Measurements from ENCODE around the gene MAPT. TPM values are rescaled to one million over a fixed set of nuclear protein-coding genes. Genes with fewer than 3 reads are reported as not detected.

Gene MAPT
- total and polyA plus RNA-seq, 2 of the 13 experiments (the other 11 are each of a cell fraction or from before 2014, with no cell fraction given): 2.1 to 2.8 TPM

- TF ChIP-seq MLXIP (CRISPR knock-in tag; IDR thresholded peaks at IDR 0.05; ENCODE audit: borderline replicate concordance) (no peak), SIX1 (CRISPR knock-in tag; IDR thresholded peaks at IDR 0.05; ENCODE audit: borderline replicate concordance) (no peak), KDM5B (CRISPR knock-in tag; IDR thresholded peaks at IDR 0.05; ENCODE audit: borderline replicate concordance) (no peak), YEATS4 (CRISPR knock-in tag; IDR thresholded peaks at IDR 0.05; ENCODE audit: borderline replicate concordance) (peak; percentile 49; the same call in 1 of the 2 replicates), ZNF12 (CRISPR knock-in tag; IDR thresholded peaks at IDR 0.05) (no peak), RCOR2 (CRISPR knock-in tag; IDR thresholded peaks at IDR 0.05) (no peak), KMT2B (CRISPR knock-in tag; IDR thresholded peaks at IDR 0.05) (no peak), NFIB (CRISPR knock-in tag; IDR thresholded peaks at IDR 0.05; ENCODE audit: borderline replicate concordance) (no peak), THAP9 (CRISPR knock-in tag; IDR thresholded peaks at IDR 0.05; ENCODE audit: borderline replicate concordance) (no peak), PRPF4 (IDR thresholded peaks at IDR 0.05; ENCODE audit: low read depth, low read length, poor library complexity, severe bottlenecking) (no peak), CAMTA2 (CRISPR knock-in tag; IDR thresholded peaks at IDR 0.05; ENCODE audit: borderline replicate concordance) (no peak), ZNF800 (CRISPR knock-in tag; IDR thresholded peaks at IDR 0.05) (no peak), NCOR1 (IDR thresholded peaks at IDR 0.05; ENCODE audit: borderline replicate concordance, low read length) (peak; percentile 47; the same call in 1 of the 2 replicates), RERE (CRISPR knock-in tag; IDR thresholded peaks at IDR 0.05; ENCODE audit: low read depth) (no peak), CHCHD3 (CRISPR knock-in tag; IDR thresholded peaks at IDR 0.05) (0 out of 2 replicates have a peak, but pooled peaks have one; percentile 64)
Observed at GRCh38 chr17:45935197-45935709, 40.9 kb downstream of the MAPT start (continued).

All from HepG2 (cell line).